ENCODE measurements around the gene VPREB1.

GRCh38 chr22:22210375-22210774 is 34.2 kb upstream of the VPREB1 start:
- TF ChIP-seq CTCF (conservative IDR thresholded peaks at IDR 0.05; ENCODE audit: low read length): no peak
- TF ChIP-seq EZH2phosphoT487 (IDR thresholded peaks at IDR 0.05; ENCODE audit: borderline replicate concordance, low read depth, low read length): no peak

All from OCI-LY7 (cell line).